K562 (cell line): Measurements from ENCODE around the gene SPATS2L.

Source experiments
- EHMT2 ChIP-seq: fragments of 450-650 bp; IDR thresholded peaks from 2 replicates; pipeline ENCODE4 v1.6.1; 2018; ENCODE audit warnings: antibody characterized with exemption
- ELF2 ChIP-seq: fragments of 250-450 bp; sonication (Bioruptor Pico); IDR thresholded peaks from 2 replicates; pipeline ENCODE4 v1.5.0; 2021; ENCODE audit warnings: mild to moderate bottlenecking
- ERF ChIP-seq: fragments of 450-650 bp; formaldehyde crosslinking; IDR thresholded peaks from 2 replicates; pipeline ENCODE4 v1.4.0; 2020; ENCODE audit warnings: mild to moderate bottlenecking, mixed read lengths
- SP2 ChIP-seq: IDR thresholded peaks from 2 replicates; pipeline ENCODE4 v1.6.1; 2011; ENCODE audit warnings: mild to moderate bottlenecking, low read depth, low read length, moderate library complexity; ENCODE audit not compliant: poor library complexity, severe bottlenecking; ENCODE audit errors: extremely low read depth
- TAF1 ChIP-seq: IDR thresholded peaks from 2 replicates; pipeline ENCODE4 v1.6.1; 2011; ENCODE audit warnings: mild to moderate bottlenecking, low read length, moderate library complexity; ENCODE audit not compliant: insufficient read depth, control insufficient read depth, severe bottlenecking; ENCODE audit errors: extremely low read depth
- ZC3H4 ChIP-seq: sonication (generic); formaldehyde crosslinking; IDR thresholded peaks from 2 replicates; pipeline ENCODE4 v1.9.0; 2021; ENCODE audit warnings: missing genetic modification reagents, borderline replicate concordance
- TF ChIP-seq, protein P1 (sequence below): fragments of 450-650 bp; IDR thresholded peaks from 2 replicates; pipeline ENCODE4 v1.6.1; 2017; ENCODE audit warnings: antibody characterized with exemption, mild to moderate bottlenecking
- TF ChIP-seq, protein P2 (sequence below): fragments of 450-650 bp; conservative IDR thresholded peaks from 2 replicates; pipeline ENCODE4 v1.6.1; 2016; ENCODE audit warnings: missing genetic modification characterization, low read depth, mild to moderate bottlenecking, missing compliant biosample characterization, moderate library complexity
- TF ChIP-seq, protein P3 (sequence below): fragments of 450-650 bp; formaldehyde crosslinking; IDR thresholded peaks from 2 replicates; pipeline ENCODE4 v1.4.0; 2022; ENCODE audit warnings: mild to moderate bottlenecking, moderate library complexity
- TF ChIP-seq, protein P4 (sequence below), 3 experiments: IDR thresholded peaks in 2 of 3; conservative IDR thresholded peaks in 1 of 3; 2 replicates each; pipeline ENCODE4 v1.5.1; 2011 to 2012; ENCODE audit warnings: low read length in 3 of 3, mild to moderate bottlenecking in 3 of 3, control low read depth in 2 of 3, improper control_type of control experiment in 1 of 3, inconsistent platforms in 1 of 3, low read depth in 1 of 3, mixed read lengths in 1 of 3, moderate library complexity in 1 of 3; ENCODE audit not compliant: insufficient read depth in 2 of 3

DNA sequence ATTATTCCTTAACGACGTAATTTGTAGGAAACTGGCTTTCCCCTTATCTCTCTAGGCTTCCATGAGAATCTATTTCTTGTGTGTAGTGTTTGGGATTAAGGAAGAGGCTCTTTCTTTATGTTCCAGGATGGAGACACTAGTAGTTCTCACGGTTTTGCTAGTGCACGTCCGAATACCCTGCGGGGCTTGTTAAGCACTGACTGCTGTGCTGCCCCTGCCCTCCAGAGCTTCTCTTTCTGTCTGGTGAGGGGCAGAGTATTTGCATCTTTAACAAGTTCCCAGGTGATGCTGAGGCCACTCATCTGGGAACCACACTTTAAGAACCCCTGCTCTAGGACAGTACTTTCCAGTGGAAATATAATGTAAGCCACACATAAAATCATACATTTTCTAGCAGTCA is 76.4 kb downstream of the SPATS2L start:
- TF ChIP-seq, protein P1, sequence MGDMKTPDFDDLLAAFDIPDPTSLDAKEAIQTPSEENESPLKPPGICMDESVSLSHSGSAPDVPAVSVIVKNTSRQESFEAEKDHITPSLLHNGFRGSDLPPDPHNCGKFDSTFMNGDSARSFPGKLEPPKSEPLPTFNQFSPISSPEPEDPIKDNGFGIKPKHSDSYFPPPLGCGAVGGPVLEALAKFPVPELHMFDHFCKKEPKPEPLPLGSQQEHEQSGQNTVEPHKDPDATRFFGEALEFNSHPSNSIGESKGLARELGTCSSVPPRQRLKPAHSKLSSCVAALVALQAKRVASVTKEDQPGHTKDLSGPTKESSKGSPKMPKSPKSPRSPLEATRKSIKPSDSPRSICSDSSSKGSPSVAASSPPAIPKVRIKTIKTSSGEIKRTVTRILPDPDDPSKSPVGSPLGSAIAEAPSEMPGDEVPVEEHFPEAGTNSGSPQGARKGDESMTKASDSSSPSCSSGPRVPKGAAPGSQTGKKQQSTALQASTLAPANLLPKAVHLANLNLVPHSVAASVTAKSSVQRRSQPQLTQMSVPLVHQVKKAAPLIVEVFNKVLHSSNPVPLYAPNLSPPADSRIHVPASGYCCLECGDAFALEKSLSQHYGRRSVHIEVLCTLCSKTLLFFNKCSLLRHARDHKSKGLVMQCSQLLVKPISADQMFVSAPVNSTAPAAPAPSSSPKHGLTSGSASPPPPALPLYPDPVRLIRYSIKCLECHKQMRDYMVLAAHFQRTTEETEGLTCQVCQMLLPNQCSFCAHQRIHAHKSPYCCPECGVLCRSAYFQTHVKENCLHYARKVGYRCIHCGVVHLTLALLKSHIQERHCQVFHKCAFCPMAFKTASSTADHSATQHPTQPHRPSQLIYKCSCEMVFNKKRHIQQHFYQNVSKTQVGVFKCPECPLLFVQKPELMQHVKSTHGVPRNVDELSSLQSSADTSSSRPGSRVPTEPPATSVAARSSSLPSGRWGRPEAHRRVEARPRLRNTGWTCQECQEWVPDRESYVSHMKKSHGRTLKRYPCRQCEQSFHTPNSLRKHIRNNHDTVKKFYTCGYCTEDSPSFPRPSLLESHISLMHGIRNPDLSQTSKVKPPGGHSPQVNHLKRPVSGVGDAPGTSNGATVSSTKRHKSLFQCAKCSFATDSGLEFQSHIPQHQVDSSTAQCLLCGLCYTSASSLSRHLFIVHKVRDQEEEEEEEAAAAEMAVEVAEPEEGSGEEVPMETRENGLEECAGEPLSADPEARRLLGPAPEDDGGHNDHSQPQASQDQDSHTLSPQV: no peak
- TF ChIP-seq TAF1 (no peak), ERF (CRISPR knock-in tag) (no peak), EHMT2 (no peak), ELF2 (CRISPR knock-in tag) (no peak), SP2 (no peak), ZC3H4 (CRISPR knock-in tag) (no peak)
- TF ChIP-seq, protein P2, sequence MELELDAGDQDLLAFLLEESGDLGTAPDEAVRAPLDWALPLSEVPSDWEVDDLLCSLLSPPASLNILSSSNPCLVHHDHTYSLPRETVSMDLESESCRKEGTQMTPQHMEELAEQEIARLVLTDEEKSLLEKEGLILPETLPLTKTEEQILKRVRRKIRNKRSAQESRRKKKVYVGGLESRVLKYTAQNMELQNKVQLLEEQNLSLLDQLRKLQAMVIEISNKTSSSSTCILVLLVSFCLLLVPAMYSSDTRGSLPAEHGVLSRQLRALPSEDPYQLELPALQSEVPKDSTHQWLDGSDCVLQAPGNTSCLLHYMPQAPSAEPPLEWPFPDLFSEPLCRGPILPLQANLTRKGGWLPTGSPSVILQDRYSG (tag): no peak
- TF ChIP-seq, protein P3, sequence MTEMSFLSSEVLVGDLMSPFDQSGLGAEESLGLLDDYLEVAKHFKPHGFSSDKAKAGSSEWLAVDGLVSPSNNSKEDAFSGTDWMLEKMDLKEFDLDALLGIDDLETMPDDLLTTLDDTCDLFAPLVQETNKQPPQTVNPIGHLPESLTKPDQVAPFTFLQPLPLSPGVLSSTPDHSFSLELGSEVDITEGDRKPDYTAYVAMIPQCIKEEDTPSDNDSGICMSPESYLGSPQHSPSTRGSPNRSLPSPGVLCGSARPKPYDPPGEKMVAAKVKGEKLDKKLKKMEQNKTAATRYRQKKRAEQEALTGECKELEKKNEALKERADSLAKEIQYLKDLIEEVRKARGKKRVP: no peak
- TF ChIP-seq, protein P4, sequence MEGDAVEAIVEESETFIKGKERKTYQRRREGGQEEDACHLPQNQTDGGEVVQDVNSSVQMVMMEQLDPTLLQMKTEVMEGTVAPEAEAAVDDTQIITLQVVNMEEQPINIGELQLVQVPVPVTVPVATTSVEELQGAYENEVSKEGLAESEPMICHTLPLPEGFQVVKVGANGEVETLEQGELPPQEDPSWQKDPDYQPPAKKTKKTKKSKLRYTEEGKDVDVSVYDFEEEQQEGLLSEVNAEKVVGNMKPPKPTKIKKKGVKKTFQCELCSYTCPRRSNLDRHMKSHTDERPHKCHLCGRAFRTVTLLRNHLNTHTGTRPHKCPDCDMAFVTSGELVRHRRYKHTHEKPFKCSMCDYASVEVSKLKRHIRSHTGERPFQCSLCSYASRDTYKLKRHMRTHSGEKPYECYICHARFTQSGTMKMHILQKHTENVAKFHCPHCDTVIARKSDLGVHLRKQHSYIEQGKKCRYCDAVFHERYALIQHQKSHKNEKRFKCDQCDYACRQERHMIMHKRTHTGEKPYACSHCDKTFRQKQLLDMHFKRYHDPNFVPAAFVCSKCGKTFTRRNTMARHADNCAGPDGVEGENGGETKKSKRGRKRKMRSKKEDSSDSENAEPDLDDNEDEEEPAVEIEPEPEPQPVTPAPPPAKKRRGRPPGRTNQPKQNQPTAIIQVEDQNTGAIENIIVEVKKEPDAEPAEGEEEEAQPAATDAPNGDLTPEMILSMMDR (IDR thresholded peaks at IDR 0.05 in 2 of 3, conservative IDR thresholded peaks at IDR 0.05 in 1 of 3; ENCODE audit: insufficient read depth in 2 of 3, low read depth in 1 of 3, low read length in 3 of 3): no peak
